ENCODE measurements around the gene RGS2.

RGS2 gene

DNA sequence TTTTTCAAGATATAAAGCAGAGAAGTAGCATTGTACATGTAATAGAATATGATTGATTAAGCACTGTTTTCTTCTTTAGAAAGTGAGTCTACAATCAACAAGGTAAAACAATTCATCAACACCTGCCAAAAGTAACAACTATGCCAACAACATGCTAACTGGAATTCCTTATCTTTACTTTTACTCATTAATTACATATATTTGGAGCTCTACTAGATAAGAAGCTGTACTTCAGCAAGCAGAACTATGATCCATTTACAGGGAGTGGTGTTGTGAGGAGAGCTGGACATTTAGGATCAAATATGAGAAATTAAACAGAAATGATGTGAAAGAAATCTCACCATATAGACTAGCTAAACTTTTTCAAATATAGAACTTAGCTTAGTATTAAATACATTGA is 51.0 kb downstream of the RGS2 start:
- H2AFZ ChIP-seq (ENCODE audit: low read length): no peak overlapping the region
- TF ChIP-seq EZH2phosphoT487 (IDR thresholded peaks at IDR 0.05; ENCODE audit: low read length) (no peak), EZH2 (optimal IDR thresholded peaks at IDR 0.05; ENCODE audit: low read depth, low read length) (no peak), CTCF (IDR thresholded peaks at IDR 0.05; ENCODE audit: low read length) (no peak)
- H3K79me2 ChIP-seq (ENCODE audit: low read length): no peaks in the 10 kb centered on the region
- peaks cover 4% of the 10 kb centered on the region; the same call in 1 of the 2 replicates for H3K4me1 ChIP-seq (ENCODE audit: low read length)
- H3K27me3 ChIP-seq (replicated peaks; ENCODE audit: insufficient read depth, low read length): no peaks in the 10 kb centered on the region
- no peaks in the 10 kb centered on the region for H3K36me3 ChIP-seq (replicated peaks; ENCODE audit: insufficient read depth, low read length)
- H3K4me3 ChIP-seq (ENCODE audit: low read length): no peak overlapping the region
- H3K9ac ChIP-seq (ENCODE audit: low read length): no peak overlapping the region
- H3K9me2 ChIP-seq (replicated peaks; ENCODE audit: insufficient read depth, low read length): no peaks in the 10 kb centered on the region
- no peak for DNase-seq
- 0 out of 2 replicates have a peak, but pooled peaks cover 3% of the 10 kb centered on the region for H3F3A ChIP-seq (ENCODE audit: insufficient read depth, low read length)
- no peak overlapping the region for H3K27ac ChIP-seq (ENCODE audit: low read length)
- H3K9me3 ChIP-seq (replicated peaks; ENCODE audit: insufficient read depth, low read length): no peaks in the 10 kb centered on the region
- H3K4me2 ChIP-seq (ENCODE audit: low read depth, low read length): no peak overlapping the region
- H4K20me1 ChIP-seq (ENCODE audit: insufficient read depth, low read length): no peaks in the 10 kb centered on the region

DNA sequence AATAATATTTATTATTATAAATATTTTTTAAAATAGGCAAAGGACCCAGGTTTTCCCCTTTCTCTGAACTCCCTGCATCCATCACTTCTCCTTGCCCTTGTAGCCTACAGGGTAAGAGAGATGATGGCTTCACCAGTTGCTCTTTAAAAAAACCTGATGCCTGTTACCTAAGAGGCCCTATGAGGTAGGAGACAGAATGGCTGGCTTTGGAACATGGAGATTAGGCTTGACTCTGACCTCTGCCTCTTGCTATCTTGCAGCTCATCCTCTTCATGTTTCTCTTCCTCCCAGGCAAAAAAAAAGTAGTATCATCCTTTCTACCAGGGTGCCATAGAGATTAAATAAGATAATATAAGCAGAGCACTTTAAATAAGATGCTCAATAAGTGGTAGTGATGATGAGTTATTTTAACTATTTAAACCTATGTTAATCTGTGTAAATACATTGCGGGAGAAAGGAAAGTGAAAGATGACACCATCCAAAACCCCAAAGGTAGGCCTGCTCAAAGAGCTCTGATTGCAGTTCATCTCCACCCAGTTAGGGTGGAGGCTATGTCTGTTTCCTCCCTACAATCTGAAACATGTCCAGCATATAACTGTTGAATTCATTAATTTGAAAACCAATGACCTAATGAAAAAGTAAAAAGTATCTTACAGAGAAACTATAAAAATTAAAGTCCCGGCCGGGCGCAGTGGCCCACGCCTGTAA is 51.8 kb downstream of the RGS2 start:
- Histone ChIP-seq H3K4me3 (ENCODE audit: low read length) (no peak overlapping the region), H3K27ac (ENCODE audit: low read length) (no peak overlapping the region)
- peak; percentile 30 for DNase-seq

DNA sequence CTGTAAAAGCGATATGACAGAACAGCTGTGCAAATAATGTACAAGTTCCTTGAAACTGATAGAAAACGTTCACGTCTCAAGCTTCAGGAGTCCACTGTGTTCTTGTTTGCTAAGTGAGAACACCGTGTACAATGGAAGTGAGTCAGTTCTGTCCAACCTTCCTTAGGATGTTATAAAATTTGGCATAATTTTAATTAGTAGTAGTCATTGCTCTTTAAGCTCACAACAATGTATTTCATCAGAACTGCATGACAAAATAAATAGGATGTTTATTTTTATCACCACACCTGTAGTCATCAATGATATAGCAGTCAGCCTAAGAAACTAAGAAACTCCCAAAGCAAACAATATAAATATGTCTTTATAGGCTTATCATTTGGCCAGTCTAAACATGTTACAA is 53.0 kb downstream of the RGS2 start:
- no peaks in the 10 kb centered on the region for H3K79me2 ChIP-seq (ENCODE audit: low read length)
- no peak for DNase-seq
- no peak overlapping the region for H2AFZ ChIP-seq (ENCODE audit: low read length)
- H3K9ac ChIP-seq (ENCODE audit: low read length): no peak overlapping the region
- peaks cover 4% of the 10 kb centered on the region; the same call in 1 of the 2 replicates for H3K4me1 ChIP-seq (ENCODE audit: low read length)
- no peaks in the 10 kb centered on the region for H3K36me3 ChIP-seq (replicated peaks; ENCODE audit: insufficient read depth, low read length)
- TF ChIP-seq EZH2phosphoT487 (IDR thresholded peaks at IDR 0.05; ENCODE audit: low read length) (no peak), EZH2 (optimal IDR thresholded peaks at IDR 0.05; ENCODE audit: low read depth, low read length) (no peak), CTCF (IDR thresholded peaks at IDR 0.05; ENCODE audit: low read length) (no peak)
- no peak overlapping the region for H3K27ac ChIP-seq (ENCODE audit: low read length)
- H3K9me2 ChIP-seq (replicated peaks; ENCODE audit: insufficient read depth, low read length): no peaks in the 10 kb centered on the region
- no peak overlapping the region for H3K4me2 ChIP-seq (ENCODE audit: low read depth, low read length)
- no peaks in the 10 kb centered on the region for H3K9me3 ChIP-seq (replicated peaks; ENCODE audit: insufficient read depth, low read length)
- no peaks in the 10 kb centered on the region for H4K20me1 ChIP-seq (ENCODE audit: insufficient read depth, low read length)
- 0 out of 2 replicates have a peak, but pooled peaks cover 3% of the 10 kb centered on the region for H3F3A ChIP-seq (ENCODE audit: insufficient read depth, low read length)
- no peaks in the 10 kb centered on the region for H3K27me3 ChIP-seq (replicated peaks; ENCODE audit: insufficient read depth, low read length)
- H3K4me3 ChIP-seq (ENCODE audit: low read length): no peak overlapping the region

More for the DNA sequence above, 51.8 kb downstream of the RGS2 start:
- H3K79me2 ChIP-seq (ENCODE audit: low read length): no peaks in the 10 kb centered on the region
- H3K9me2 ChIP-seq (replicated peaks; ENCODE audit: insufficient read depth, low read length): no peaks in the 10 kb centered on the region
- H3K27me3 ChIP-seq (replicated peaks; ENCODE audit: insufficient read depth, low read length): no peaks in the 10 kb centered on the region
- TF ChIP-seq CTCF (IDR thresholded peaks at IDR 0.05; ENCODE audit: low read length) (no peak), EZH2phosphoT487 (IDR thresholded peaks at IDR 0.05; ENCODE audit: low read length) (no peak), EZH2 (optimal IDR thresholded peaks at IDR 0.05; ENCODE audit: low read depth, low read length) (no peak)
- 0 out of 2 replicates have a peak, but pooled peaks cover 3% of the 10 kb centered on the region for H3F3A ChIP-seq (ENCODE audit: insufficient read depth, low read length)
- no peak overlapping the region for H2AFZ ChIP-seq (ENCODE audit: low read length)
- H3K9me3 ChIP-seq (replicated peaks; ENCODE audit: insufficient read depth, low read length): no peaks in the 10 kb centered on the region
- H3K4me2 ChIP-seq (ENCODE audit: low read depth, low read length): no peak overlapping the region
- H3K4me1 ChIP-seq (ENCODE audit: low read length): peaks cover 4% of the 10 kb centered on the region; the same call in 1 of the 2 replicates
- H3K9ac ChIP-seq (ENCODE audit: low read length): no peak overlapping the region
- no peaks in the 10 kb centered on the region for H3K36me3 ChIP-seq (replicated peaks; ENCODE audit: insufficient read depth, low read length)
- H4K20me1 ChIP-seq (ENCODE audit: insufficient read depth, low read length): no peaks in the 10 kb centered on the region
